Measurements from ENCODE around the gene GABRD. TPM values are rescaled to one million over a fixed set of nuclear protein-coding genes. Genes with fewer than 3 reads are reported as not detected.
A peak's percentile ranks its signal among the peaks of the same experiment; 100 is the strongest.

GABRD gene
- total RNA-seq, 1 experiment from 2014 or later = 1.7 TPM

DNA sequence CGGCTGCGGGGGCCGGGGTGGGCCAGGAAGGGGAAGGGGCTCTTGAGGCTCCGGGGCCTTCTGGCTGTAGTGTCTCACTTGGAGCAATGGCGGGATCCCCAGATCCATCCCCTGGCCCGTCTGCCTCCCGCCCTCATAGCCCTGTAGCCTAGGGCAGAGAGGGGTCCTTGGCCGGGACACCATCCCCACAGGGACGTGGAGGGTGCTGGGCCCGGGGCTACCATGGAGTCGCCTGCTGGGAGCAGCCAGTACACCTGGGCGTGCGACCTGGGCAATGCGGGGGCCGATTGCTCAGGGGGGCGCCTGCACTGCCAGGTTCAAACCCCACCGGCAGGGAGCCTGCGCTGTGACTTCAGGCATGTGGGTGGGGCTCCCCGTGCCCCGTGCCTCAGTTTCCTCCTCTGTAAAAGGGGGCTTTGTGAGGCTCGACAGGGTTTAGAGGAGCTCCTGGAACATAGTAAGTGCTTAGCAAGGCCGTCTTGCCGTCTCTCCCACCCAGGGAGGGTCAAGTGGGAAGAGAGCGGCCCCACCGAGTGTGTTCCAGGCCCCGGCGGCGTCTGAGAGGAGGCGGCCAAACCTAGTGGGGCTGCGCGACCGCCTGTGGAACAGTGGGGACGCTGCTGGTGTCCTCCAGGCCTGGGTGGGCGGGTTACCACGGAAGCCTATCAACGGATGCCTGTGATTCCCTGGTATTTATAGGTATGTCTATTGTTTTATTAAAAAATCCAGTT is 51.8 kb downstream of the GABRD start:
- H3K36me3 Mint-ChIP-seq = peaks cover 7% of the 10 kb centered on the region; the same call in 1 of the 2 replicates
- CTCF ChIA-PET = interaction anchor here (0.9 to 2.0 kb wide), 5 partner anchors 21 to 124 kb away, joined by 3 to 9 read pairs (median 5); partner anchors contain the start of gene FAAP20
- no peak overlapping the region for H3K27ac Mint-ChIP-seq
- no peak overlapping the region for H3K4me3 Mint-ChIP-seq
- TF ChIP-seq PRRX2 (CRISPR knock-in tag; IDR thresholded peaks at IDR 0.05) = no peak
- TF ChIP-seq JUN (CRISPR knock-in tag; IDR thresholded peaks at IDR 0.05) = no peak
- no peak for TF ChIP-seq ZNF532 (CRISPR knock-in tag; IDR thresholded peaks at IDR 0.05; ENCODE audit: borderline replicate concordance)
- no peak for TF ChIP-seq SMAD3 (CRISPR knock-in tag; IDR thresholded peaks at IDR 0.05; ENCODE audit: borderline replicate concordance)
- TF ChIP-seq NR3C1 (CRISPR knock-in tag; conservative IDR thresholded peaks at IDR 0.05; ENCODE audit: low read depth) = no peak
- TF ChIP-seq ZNF396 (CRISPR knock-in tag; IDR thresholded peaks at IDR 0.05; ENCODE audit: borderline replicate concordance) = no peak
- TF ChIP-seq, protein P1, sequence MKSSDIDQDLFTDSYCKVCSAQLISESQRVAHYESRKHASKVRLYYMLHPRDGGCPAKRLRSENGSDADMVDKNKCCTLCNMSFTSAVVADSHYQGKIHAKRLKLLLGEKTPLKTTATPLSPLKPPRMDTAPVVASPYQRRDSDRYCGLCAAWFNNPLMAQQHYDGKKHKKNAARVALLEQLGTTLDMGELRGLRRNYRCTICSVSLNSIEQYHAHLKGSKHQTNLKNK (CRISPR knock-in tag; IDR thresholded peaks at IDR 0.05) = no peak
- no peak for TF ChIP-seq TP53 (CRISPR knock-in tag; IDR thresholded peaks at IDR 0.05)
- TF ChIP-seq NR2C2 (CRISPR knock-in tag; IDR thresholded peaks at IDR 0.05) = no peak
- TF ChIP-seq, protein P2, sequence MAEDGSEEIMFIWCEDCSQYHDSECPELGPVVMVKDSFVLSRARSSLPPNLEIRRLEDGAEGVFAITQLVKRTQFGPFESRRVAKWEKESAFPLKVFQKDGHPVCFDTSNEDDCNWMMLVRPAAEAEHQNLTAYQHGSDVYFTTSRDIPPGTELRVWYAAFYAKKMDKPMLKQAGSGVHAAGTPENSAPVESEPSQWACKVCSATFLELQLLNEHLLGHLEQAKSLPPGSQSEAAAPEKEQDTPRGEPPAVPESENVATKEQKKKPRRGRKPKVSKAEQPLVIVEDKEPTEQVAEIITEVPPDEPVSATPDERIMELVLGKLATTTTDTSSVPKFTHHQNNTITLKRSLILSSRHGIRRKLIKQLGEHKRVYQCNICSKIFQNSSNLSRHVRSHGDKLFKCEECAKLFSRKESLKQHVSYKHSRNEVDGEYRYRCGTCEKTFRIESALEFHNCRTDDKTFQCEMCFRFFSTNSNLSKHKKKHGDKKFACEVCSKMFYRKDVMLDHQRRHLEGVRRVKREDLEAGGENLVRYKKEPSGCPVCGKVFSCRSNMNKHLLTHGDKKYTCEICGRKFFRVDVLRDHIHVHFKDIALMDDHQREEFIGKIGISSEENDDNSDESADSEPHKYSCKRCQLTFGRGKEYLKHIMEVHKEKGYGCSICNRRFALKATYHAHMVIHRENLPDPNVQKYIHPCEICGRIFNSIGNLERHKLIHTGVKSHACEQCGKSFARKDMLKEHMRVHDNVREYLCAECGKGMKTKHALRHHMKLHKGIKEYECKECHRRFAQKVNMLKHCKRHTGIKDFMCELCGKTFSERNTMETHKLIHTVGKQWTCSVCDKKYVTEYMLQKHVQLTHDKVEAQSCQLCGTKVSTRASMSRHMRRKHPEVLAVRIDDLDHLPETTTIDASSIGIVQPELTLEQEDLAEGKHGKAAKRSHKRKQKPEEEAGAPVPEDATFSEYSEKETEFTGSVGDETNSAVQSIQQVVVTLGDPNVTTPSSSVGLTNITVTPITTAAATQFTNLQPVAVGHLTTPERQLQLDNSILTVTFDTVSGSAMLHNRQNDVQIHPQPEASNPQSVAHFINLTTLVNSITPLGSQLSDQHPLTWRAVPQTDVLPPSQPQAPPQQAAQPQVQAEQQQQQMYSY (CRISPR knock-in tag; IDR thresholded peaks at IDR 0.05) = no peak
- no peak for TF ChIP-seq CREB1 (CRISPR knock-in tag; IDR thresholded peaks at IDR 0.05)
- no peak for TF ChIP-seq TEAD1 (CRISPR knock-in tag; IDR thresholded peaks at IDR 0.05)
- no peaks in the 10 kb centered on the region for H3K27me3 Mint-ChIP-seq (ENCODE audit: low read depth)
- POLR2A ChIA-PET = interaction anchor here (0.7 kb wide), 1 partner anchor 119 kb away, joined by 3 read pairs; no protein-coding TSS in a partner anchor
- H3K4me1 Mint-ChIP-seq = peaks cover 19% of the 10 kb centered on the region
- ATAC-seq (no peak), DNase-seq (ENCODE audit: low spot score) (no peak)
- no peaks in the 10 kb centered on the region for H3K9me3 Mint-ChIP-seq

DNA sequence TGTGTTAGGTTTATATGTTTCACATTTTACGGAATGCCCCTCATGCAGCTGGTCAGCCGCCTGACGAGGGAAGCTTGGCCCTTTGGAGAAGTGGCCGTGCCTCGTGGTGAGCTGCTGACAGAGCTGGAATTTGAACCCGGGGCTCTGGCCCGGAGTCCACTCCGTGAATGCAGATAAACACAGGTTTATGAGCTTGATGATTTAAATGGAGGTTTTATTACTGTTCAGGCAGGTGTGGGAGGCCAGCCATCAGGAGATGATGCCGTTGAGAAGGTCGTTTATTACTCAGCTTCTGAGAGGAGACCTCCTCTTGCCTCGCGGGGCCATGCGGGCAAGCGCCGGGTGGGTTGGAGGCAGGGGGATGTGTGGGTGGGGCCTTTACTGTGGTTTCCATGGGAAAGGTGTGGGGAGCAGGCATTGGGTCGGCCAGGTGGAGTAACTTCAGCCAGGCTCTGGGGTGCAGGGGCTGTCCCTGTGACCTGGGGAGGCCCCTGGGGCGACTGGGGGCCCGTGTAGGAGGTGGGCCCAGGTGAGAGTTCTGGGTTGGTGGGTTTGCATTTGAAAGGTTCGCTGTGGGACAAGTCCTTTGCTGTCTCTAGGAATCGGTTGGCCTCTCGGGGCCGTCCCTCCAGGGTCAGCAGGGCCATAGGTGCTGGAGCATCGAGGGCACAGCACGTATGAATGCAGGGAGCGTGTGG is 53.1 kb downstream of the GABRD start:
- TF ChIP-seq PREB (CRISPR knock-in tag; IDR thresholded peaks at IDR 0.05; ENCODE audit: borderline replicate concordance) = no peak
- TF ChIP-seq ZNF423 (CRISPR knock-in tag; IDR thresholded peaks at IDR 0.05) = peak; percentile 40; the same call in 1 of the 2 replicates
- no peak overlapping the region for H3K4me3 Mint-ChIP-seq
- peaks cover 19% of the 10 kb centered on the region for H3K4me1 Mint-ChIP-seq
- H3K27ac Mint-ChIP-seq = peak overlapping the region; percentile 90
- POLR2A ChIA-PET = no interaction called here
- peaks cover 5% of the 10 kb centered on the region for H3K9me3 Mint-ChIP-seq
- CTCF ChIA-PET = interaction anchor here (0.9 to 2.0 kb wide), 7 partner anchors 16 to 128 kb away, joined by 3 to 9 read pairs (median 5); partner anchors contain the start of gene FAAP20
- peaks cover 13% of the 10 kb centered on the region for H3K36me3 Mint-ChIP-seq
- no peaks in the 10 kb centered on the region for H3K27me3 Mint-ChIP-seq (ENCODE audit: low read depth)
- no peak for DNase-seq (ENCODE audit: low spot score)
- peak; percentile 46 for ATAC-seq
